Motor neuron (in vitro differentiated cells): Measurements from ENCODE around the gene ADAM8. TPM values are rescaled to one million over a fixed set of nuclear protein-coding genes. Genes with fewer than 3 reads are reported as not detected.
"Not testable (repeated sequence)": the region's sequence is repeated elsewhere in the genome, so short reads cannot be mapped to it uniquely, and the experiment has no call there.

Experiments used
- ATAC-seq, 8 experiments: fragments of 200-7000 bp; cut with Tn5 transposase; replicated peaks in 6 of 8; 2 replicates each; pipeline ENCODE4 v1.8.0; 2021; ENCODE audit warnings: mild to moderate bottlenecking in 8 of 8, moderate library complexity in 8 of 8
- H3K27ac ChIP-seq, 2 donors: fragments of 250-450 bp; sonication (Bioruptor Pico); 2 replicates each; pipeline ENCODE4 v1.9.0; 2021; ENCODE audit warnings: antibody characterized with exemption in 2 of 2, mild to moderate bottlenecking in 2 of 2, moderate library complexity in 1 of 2
- H3K4me1 ChIP-seq, 2 donors: fragments of 250-450 bp; sonication (Bioruptor Pico); replicated peaks in 1 of 2; 2 replicates each; pipeline ENCODE4 v1.6.1; 2021; ENCODE audit warnings: antibody characterized with exemption in 2 of 2, mild to moderate bottlenecking in 2 of 2, moderate library complexity in 1 of 2
- H3K4me3 ChIP-seq, 5 donors: fragments of 250-450 bp; sonication (Bioruptor Pico); 2 replicates each; pipeline ENCODE4 v1.9.0; 2021; ENCODE audit warnings: antibody characterized with exemption in 5 of 5, mild to moderate bottlenecking in 5 of 5, moderate library complexity in 4 of 5
- WGBS, 10 experiments: fragments of 450-650 bp; shearing (Covaris generic); methylation state at CpG; one replicate each; pipeline ENCODE4 v1.0.0; 2022; 5-methylcytosine and 5-hydroxymethylcytosine counted together
- in situ Hi-C, 9 experiments: fragments of 400-800 bp; cut with MboI; loops; one replicate each; pipeline ENCODE4 v1.15.0; 2021; ENCODE audit warnings: low sequenced_read_pairs in 9 of 9, low pct_unique_long_range_greater_than_20kb in 2 of 9; ENCODE audit not compliant: unreplicated experiment in 9 of 9
- total RNA-seq, 8 experiments: library from RNA; unstranded; fragments of 300-600 nt; gene quantifications; 2 replicates each; pipeline versions ENCODE4 v1.2.3 to v1.2.4, GENCODE V29; 2022

ADAM8 gene
- total RNA-seq, 8 experiments from 2014 or later: 0.66 to 2.2 (median 1.2) TPM

GRCh38 chr10:133235932-133236331, 40.7 kb downstream of the ADAM8 start:
- in situ Hi-C loops: no loop called here
- Histone ChIP-seq H3K27ac (no peak overlapping the region), H3K4me3 (no peak overlapping the region), H3K4me1 (peaks cover 6 to 46% of the 10 kb centered on the region in 2 donors)
- ATAC-seq: no peak
- 7% methylated on average over 4 of the region's 18 CpGs; no CpG with 5 or more reads in 9 of the 10 experiments for WGBS, 10 experiments

GRCh38 chr10:133235265-133235855, 41.3 kb downstream of the ADAM8 start:
- no peak overlapping the region for H3K27ac ChIP-seq
- H3K4me1 ChIP-seq: peaks cover 10 to 49% of the 10 kb centered on the region in 2 donors
- 20% methylated on average over 1 of the region's 48 CpGs; no CpG with 5 or more reads in 9 of the 10 experiments for WGBS, 10 experiments
- in situ Hi-C loops: no loop called here
- peak in 2 of 8 experiments; percentile 16 to 20 for ATAC-seq
- no peak overlapping the region for H3K4me3 ChIP-seq

- peaks cover 16 to 52% of the 10 kb centered on the region in 2 donors for H3K4me1 ChIP-seq
- no CpG with 5 or more reads among the region's 10 CpGs for WGBS, 10 experiments
- in situ Hi-C loops, H3K4me3 ChIP-seq, H3K27ac ChIP-seq, ATAC-seq: not testable (repeated sequence)
These were observed 41.9 kb downstream of the ADAM8 start for GRCh38 chr10:133234796-133235195.

- Histone ChIP-seq H3K4me1 (peaks cover 18 to 41% of the 10 kb centered on the region in 2 donors), H3K4me3 (no peak overlapping the region), H3K27ac (no peak overlapping the region)
- WGBS, 10 experiments: 0 to 82% (median 20%) methylated on average over 1 to 4 of the region's 11 CpGs; no CpG with 5 or more reads in 4 of the 10 experiments
- no peak for ATAC-seq
- in situ Hi-C loops: no loop called here
These were observed 44.6 kb downstream of the ADAM8 start for GRCh38 chr10:133231946-133232574.

GRCh38 chr10:133231244-133231945, 45.3 kb downstream of the ADAM8 start:
- in situ Hi-C loops: no loop called here
- peak in 3 of 8 experiments; percentile 5 to 21 (median 19) for ATAC-seq
- peaks cover 18 to 34% of the 10 kb centered on the region in 2 donors for H3K4me1 ChIP-seq
- H3K27ac ChIP-seq: no peak overlapping the region
- WGBS, 10 experiments: 7 to 40% methylated on average over 1 to 11 of the region's 44 CpGs; no CpG with 5 or more reads in 8 of the 10 experiments
- H3K4me3 ChIP-seq: no peak overlapping the region

GRCh38 chr10:133230387-133231195, 46.1 kb downstream of the ADAM8 start:
- peak in 6 of 8 experiments; percentile 57 to 81 (median 72) for ATAC-seq
- in situ Hi-C loops: no loop called here
- Histone ChIP-seq H3K4me3 (peak overlapping the region; percentile 12 to 34 (median 33)), H3K4me1 (peaks cover 18 to 27% of the 10 kb centered on the region in 2 donors), H3K27ac (no peak overlapping the region)
- 0 to 13% methylated on average over 5 to 8 of the region's 122 CpGs; no CpG with 5 or more reads in 8 of the 10 experiments for WGBS, 10 experiments

- WGBS, 10 experiments: no CpG with 5 or more reads among the region's 49 CpGs
- Histone ChIP-seq H3K4me1 (peaks cover 18 to 24% of the 10 kb centered on the region in 2 donors), H3K27ac (no peak within 1 kb of the TSS), H3K4me3 (peak within 1 kb of the TSS; percentile 12 to 34 (median 33))
- peak in 6 of 8 experiments; percentile 31 to 74 (median 62) for ATAC-seq
- in situ Hi-C loops: no loop called here
These were observed 46.7 kb downstream of the ADAM8 start, which contains the start of gene UTF1 for GRCh38 chr10:133230044-133230361. Gene UTF1 (plus strand): TSS chr10:133230217. CDS start chr10:133230289, 72 bp downstream.

- H3K4me1 ChIP-seq: peaks cover 18 to 24% of the 10 kb centered on the region in 2 donors
- peak overlapping the region in 4 of 5 donors; percentile 25 to 34 (median 34) for H3K4me3 ChIP-seq
- H3K27ac ChIP-seq: no peak overlapping the region
- 5 to 70% (median 27%) methylated on average over 2 to 9 of the region's 58 CpGs; no CpG with 5 or more reads in 3 of the 10 experiments for WGBS, 10 experiments
- peak in 2 of 8 experiments; percentile 12 to 15 for ATAC-seq
- in situ Hi-C loops: no loop called here
These were observed 47.2 kb downstream of the ADAM8 start for GRCh38 chr10:133229265-133230043.

- in situ Hi-C loops: no loop called here
- 80% methylated on average over 2 to 5 of the region's 21 CpGs; no CpG with 5 or more reads in 8 of the 10 experiments for WGBS, 10 experiments
- Histone ChIP-seq H3K4me3 (no peak overlapping the region), H3K27ac (no peak overlapping the region), H3K4me1 (peaks cover 18 to 22% of the 10 kb centered on the region in 2 donors)
- no peak for ATAC-seq
These were observed 49.4 kb downstream of the ADAM8 start for GRCh38 chr10:133227256-133227655.

- WGBS, 10 experiments: 33 to 90% (median 59%) methylated on average over 2 to 15 of the region's 30 CpGs; no CpG with 5 or more reads in 4 of the 10 experiments
- Histone ChIP-seq H3K27ac (no peak overlapping the region), H3K4me1 (peaks cover 13 to 17% of the 10 kb centered on the region in 2 donors), H3K4me3 (no peak overlapping the region)
- no peak for ATAC-seq
- in situ Hi-C loops: no loop called here
These were observed 50.3 kb downstream of the ADAM8 start for GRCh38 chr10:133226251-133226808.

- H3K4me1 ChIP-seq: peaks cover 8 to 11% of the 10 kb centered on the region in 2 donors
- no peak for ATAC-seq
- 20 to 100% (median 89%) methylated on average over 1 to 9 of the region's 23 CpGs; no CpG with 5 or more reads in 4 of the 10 experiments for WGBS, 10 experiments
- H3K27ac ChIP-seq: no peak overlapping the region
- H3K4me3 ChIP-seq: no peak overlapping the region
- in situ Hi-C loops: no loop called here
These were observed 50.9 kb downstream of the ADAM8 start for GRCh38 chr10:133225707-133226191.
